ENCODE data around the gene DDX41.

DNA sequence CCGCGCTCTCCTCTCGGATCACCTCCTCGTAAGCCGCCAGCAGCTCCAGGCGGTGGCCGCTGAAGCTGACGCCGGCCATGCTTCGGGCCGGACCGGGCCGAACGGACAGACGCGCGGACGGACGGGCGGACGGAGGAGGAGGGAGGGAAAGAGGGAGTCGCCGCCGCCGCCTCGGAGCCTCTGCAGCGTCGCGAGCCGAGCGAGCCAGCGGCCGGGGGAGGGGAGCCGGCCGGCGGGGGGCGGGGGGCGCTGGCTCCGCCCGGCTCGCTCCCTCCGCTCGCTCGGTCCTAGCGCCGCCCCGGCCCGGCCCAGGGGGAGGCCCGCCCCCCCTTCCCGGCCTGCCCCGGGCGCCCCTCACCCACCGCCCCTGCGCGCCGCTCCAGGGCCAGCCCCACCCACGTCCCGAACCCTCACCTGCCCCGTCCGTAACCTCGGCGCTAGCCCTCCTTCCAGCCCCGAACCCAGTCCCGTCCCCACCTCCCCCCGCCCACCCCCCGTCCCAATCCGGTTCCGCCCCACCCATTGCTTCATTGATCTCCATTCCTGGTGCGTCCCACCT lies 43.2 kb downstream of the DDX41 start, which contains the start of gene DBN1:
- TF ChIP-seq, protein P1, sequence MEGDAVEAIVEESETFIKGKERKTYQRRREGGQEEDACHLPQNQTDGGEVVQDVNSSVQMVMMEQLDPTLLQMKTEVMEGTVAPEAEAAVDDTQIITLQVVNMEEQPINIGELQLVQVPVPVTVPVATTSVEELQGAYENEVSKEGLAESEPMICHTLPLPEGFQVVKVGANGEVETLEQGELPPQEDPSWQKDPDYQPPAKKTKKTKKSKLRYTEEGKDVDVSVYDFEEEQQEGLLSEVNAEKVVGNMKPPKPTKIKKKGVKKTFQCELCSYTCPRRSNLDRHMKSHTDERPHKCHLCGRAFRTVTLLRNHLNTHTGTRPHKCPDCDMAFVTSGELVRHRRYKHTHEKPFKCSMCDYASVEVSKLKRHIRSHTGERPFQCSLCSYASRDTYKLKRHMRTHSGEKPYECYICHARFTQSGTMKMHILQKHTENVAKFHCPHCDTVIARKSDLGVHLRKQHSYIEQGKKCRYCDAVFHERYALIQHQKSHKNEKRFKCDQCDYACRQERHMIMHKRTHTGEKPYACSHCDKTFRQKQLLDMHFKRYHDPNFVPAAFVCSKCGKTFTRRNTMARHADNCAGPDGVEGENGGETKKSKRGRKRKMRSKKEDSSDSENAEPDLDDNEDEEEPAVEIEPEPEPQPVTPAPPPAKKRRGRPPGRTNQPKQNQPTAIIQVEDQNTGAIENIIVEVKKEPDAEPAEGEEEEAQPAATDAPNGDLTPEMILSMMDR (IDR thresholded peaks at IDR 0.05; ENCODE audit: borderline replicate concordance, extremely low read depth, low read length, poor library complexity, severe bottlenecking), result no peak
- no peak for TF ChIP-seq EZH2 (IDR thresholded peaks at IDR 0.05; ENCODE audit: borderline replicate concordance, low read depth, low read length, severe bottlenecking)

Measured in DND-41 (cell line).